Lower lobe of right lung (tissue), 2 donors: ENCODE data around the gene TPM1. TPM values are rescaled to one million over a fixed set of nuclear protein-coding genes. Genes with fewer than 3 reads are reported as not detected.

Experiments used
- ATAC-seq, 2 donors: fragments of 200-7000 bp; cut with Tn5 transposase; one replicate each; pipeline ENCODE4 v1.9.1; 2020 to 2022; ENCODE audit warnings: mild to moderate bottlenecking in 2 of 2, moderate library complexity in 2 of 2
- DNase-seq: peaks from one replicate; pipeline ENCODE4 v3.0.0-alpha.2; 2020
- H3K27ac ChIP-seq: fragments of 200-600 bp; one replicate; pipeline ENCODE4 v1.8.0; 2022
- H3K27me3 ChIP-seq: fragments of 200-600 bp; one replicate; pipeline ENCODE4 v1.8.0; 2022; ENCODE audit warnings: low read depth
- H3K36me3 ChIP-seq: fragments of 200-600 bp; one replicate; pipeline ENCODE4 v1.8.0; 2022; ENCODE audit warnings: mild to moderate bottlenecking
- H3K4me1 ChIP-seq: fragments of 200-600 bp; one replicate; pipeline ENCODE4 v1.8.0; 2022
- H3K4me3 ChIP-seq: fragments of 200-600 bp; one replicate; pipeline ENCODE4 v1.8.0; 2022; ENCODE audit warnings: mild to moderate bottlenecking
- H3K9me3 ChIP-seq: fragments of 200-600 bp; one replicate; pipeline ENCODE4 v1.8.0; 2022
- CTCF ChIP-seq: fragments of 200-600 bp; IDR thresholded peaks from one replicate; pipeline ENCODE4 v1.8.0; 2022; ENCODE audit warnings: antibody characterized with exemption, mild to moderate bottlenecking
- intact Hi-C: fragments of 100-400 bp; cut with DNase I; formaldehyde crosslinking; loops from one replicate; pipeline ENCODE4 v1.11.0; 2022
- total RNA-seq: library from RNA; stranded (reverse); fragmentation: NEBNext Ultra II Directional; extraction: Animal tissue kit (Norgen Biotek cat#: 25700); gene quantifications from one replicate; pipeline ENCODE4 v1.2.1, GENCODE V29; 2021
- donor health status: DM: no; HTN: yes; CAD: no; lungs with severe emphysema.

Gene TPM1
- total RNA-seq, 1 donor from 2014 or later = 137 TPM

GRCh38 chr15:63037976-63038720, 4.4 kb upstream of the TPM1 start:
- Histone ChIP-seq H3K36me3 (no peaks in the 10 kb centered on the region), H3K27ac (no peak overlapping the region)
- TF ChIP-seq CTCF = no peak

GRCh38 chr15:63038926-63039673, 3.4 kb upstream of the TPM1 start:
- no peaks in the 10 kb centered on the region for H3K9me3 ChIP-seq
- H3K27me3 ChIP-seq = peaks cover 34% of the 10 kb centered on the region
- ATAC-seq (no peak), DNase-seq (no peak)
- TF ChIP-seq CTCF = no peak
- peaks cover 14% of the 10 kb centered on the region for H3K4me1 ChIP-seq
- intact Hi-C loops = no loop called here
- no peaks in the 10 kb centered on the region for H3K36me3 ChIP-seq
- no peak overlapping the region for H3K4me3 ChIP-seq
- H3K27ac ChIP-seq = no peak overlapping the region

More at GRCh38 chr15:63037976-63038720, 4.4 kb upstream of the TPM1 start:
- ATAC-seq = no peak
- Histone ChIP-seq H3K4me3 (no peak overlapping the region), H3K9me3 (no peaks in the 10 kb centered on the region), H3K27me3 (peaks cover 24% of the 10 kb centered on the region), H3K4me1 (peaks cover 6% of the 10 kb centered on the region)
- intact Hi-C loops = no loop called here
- no peak for DNase-seq

- H3K27ac ChIP-seq = no peak overlapping the region
- intact Hi-C loops = no loop called here
- no peak for ATAC-seq
Observed at GRCh38 chr15:63039811-63040210, 2.7 kb upstream of the TPM1 start.

DNA sequence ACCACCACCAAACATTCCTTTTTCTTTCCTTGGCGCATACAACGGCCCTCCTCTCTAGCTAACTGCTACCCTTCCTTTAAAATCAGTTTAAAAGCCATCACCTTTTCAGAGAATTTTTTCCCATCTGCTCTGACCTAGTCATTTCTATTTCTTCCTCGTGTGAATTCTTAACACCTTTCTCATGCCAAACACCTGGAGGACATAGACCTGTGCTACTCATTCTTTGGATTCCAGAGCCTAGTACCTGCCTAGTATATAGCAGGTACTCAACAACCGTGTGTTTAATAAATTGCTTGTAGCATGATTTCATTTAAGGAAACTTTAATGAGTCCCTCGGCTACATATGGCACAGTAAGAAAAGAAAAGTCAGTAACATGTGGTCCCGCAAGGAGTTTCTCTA, 2.0 kb upstream of the TPM1 start:
- TF ChIP-seq CTCF = no peak
- ATAC-seq = no peak
- Histone ChIP-seq H3K4me1 (peaks cover 16% of the 10 kb centered on the region), H3K36me3 (no peaks in the 10 kb centered on the region), H3K4me3 (no peak overlapping the region), H3K27ac (no peak overlapping the region), H3K9me3 (no peaks in the 10 kb centered on the region), H3K27me3 (peaks cover 41% of the 10 kb centered on the region)
- no peak for DNase-seq
- intact Hi-C loops = no loop called here

More at GRCh38 chr15:63039811-63040210, 2.7 kb upstream of the TPM1 start:
- TF ChIP-seq CTCF = no peak
- H3K36me3 ChIP-seq = no peaks in the 10 kb centered on the region
- H3K27me3 ChIP-seq = peaks cover 40% of the 10 kb centered on the region
- H3K9me3 ChIP-seq = no peaks in the 10 kb centered on the region
- H3K4me1 ChIP-seq = peaks cover 14% of the 10 kb centered on the region
- DNase-seq = no peak
- no peak overlapping the region for H3K4me3 ChIP-seq

- no peak for TF ChIP-seq CTCF
- Histone ChIP-seq H3K4me3 (no peak overlapping the region), H3K36me3 (no peaks in the 10 kb centered on the region), H3K4me1 (peaks cover 20% of the 10 kb centered on the region), H3K9me3 (no peaks in the 10 kb centered on the region), H3K27ac (no peak overlapping the region), H3K27me3 (peaks cover 45% of the 10 kb centered on the region)
- ATAC-seq = no peak
- intact Hi-C loops = no loop called here
- DNase-seq = no peak
Observed at GRCh38 chr15:63040954-63041353, 1.6 kb upstream of the TPM1 start.
